OCI-LY1 (cell line): Measurements from ENCODE around the gene SPATA16.

Source experiments
- H2AFZ ChIP-seq: fragments of 200-600 bp; sonication (generic), shearing (Covaris generic); 2 replicates; pipeline ENCODE4 v1.6.0; 2014; ENCODE audit warnings: antibody characterized with exemption, mild to moderate bottlenecking, low read length
- H3F3A ChIP-seq: fragments of 200-600 bp; sonication (generic), shearing (Covaris generic); 2 replicates; pipeline ENCODE4 v1.6.0; 2014; ENCODE audit warnings: mild to moderate bottlenecking, antibody characterized with exemption, low read length, moderate library complexity; ENCODE audit not compliant: insufficient read depth
- H3K27ac ChIP-seq: fragments of 200-600 bp; sonication (generic); 2 replicates; pipeline ENCODE4 v1.5.1; 2014; ENCODE audit warnings: low read length, mixed run types, mild to moderate bottlenecking, low read depth; ENCODE audit not compliant: poor library complexity, severe bottlenecking
- H3K27me3 ChIP-seq: fragments of 200-600 bp; sonication (generic); 2 replicates; pipeline ENCODE4 v1.6.0; 2014; ENCODE audit warnings: antibody characterized with exemption, mild to moderate bottlenecking, low read length, moderate library complexity; ENCODE audit not compliant: insufficient read depth
- H3K36me3 ChIP-seq: fragments of 200-600 bp; sonication (generic); 2 replicates; pipeline ENCODE4 v1.6.1; 2014; ENCODE audit warnings: mild to moderate bottlenecking, antibody characterized with exemption, low read length, moderate library complexity, mixed read lengths; ENCODE audit not compliant: insufficient read depth
- H3K4me1 ChIP-seq: fragments of 200-600 bp; sonication (generic); 2 replicates; pipeline ENCODE4 v1.5.1; 2014; ENCODE audit warnings: mild to moderate bottlenecking, low read length, moderate library complexity; ENCODE audit not compliant: insufficient read depth, severe bottlenecking
- H3K4me2 ChIP-seq: fragments of 200-600 bp; sonication (generic), shearing (Covaris generic); 2 replicates; pipeline ENCODE4 v1.6.1; 2014; ENCODE audit warnings: low read length
- H3K4me3 ChIP-seq: fragments of 200-600 bp; sonication (generic); 2 replicates; pipeline ENCODE4 v1.5.1; 2014; ENCODE audit warnings: low read length, low read depth, mild to moderate bottlenecking, mixed read lengths; ENCODE audit not compliant: poor library complexity, severe bottlenecking
- H3K79me2 ChIP-seq: fragments of 200-600 bp; shearing (Covaris generic); 2 replicates; pipeline ENCODE4 v1.6.1; 2016; ENCODE audit warnings: mixed run types, low read length, mixed read lengths; ENCODE audit not compliant: insufficient read depth
- H3K9ac ChIP-seq: fragments of 200-600 bp; sonication (generic), shearing (Covaris generic); 2 replicates; pipeline ENCODE4 v1.6.1; 2014; ENCODE audit warnings: mild to moderate bottlenecking, low read length, mixed read lengths
- H3K9me2 ChIP-seq: fragments of 200-600 bp; sonication (generic), shearing (Covaris generic); 2 replicates; pipeline ENCODE4 v1.6.1; 2014; ENCODE audit warnings: low read depth, mild to moderate bottlenecking, low read length, mixed read lengths
- H3K9me3 ChIP-seq: fragments of 200-600 bp; shearing (Covaris generic); 2 replicates; pipeline ENCODE4 v1.6.1; 2014; ENCODE audit warnings: low read length, mixed read lengths
- H4K20me1 ChIP-seq: fragments of 200-600 bp; sonication (generic), shearing (Covaris generic); 2 replicates; pipeline ENCODE4 v1.6.0; 2016; ENCODE audit warnings: mild to moderate bottlenecking, low read length; ENCODE audit not compliant: insufficient read depth
- CTCF ChIP-seq: fragments of 200-600 bp; sonication (generic), shearing (Covaris generic); IDR thresholded peaks from 2 replicates; pipeline ENCODE4 v1.5.1; 2017; ENCODE audit warnings: mild to moderate bottlenecking, antibody characterized with exemption, low read length, moderate library complexity, mixed read lengths
- EZH2 ChIP-seq: fragments of 200-600 bp; sonication (generic), shearing (Covaris generic); IDR thresholded peaks from 2 replicates; pipeline ENCODE4 v1.8.0; 2017; ENCODE audit warnings: borderline replicate concordance, mixed run types, mild to moderate bottlenecking, antibody characterized with exemption, low read length, moderate library complexity, mixed read lengths

SPATA16 gene

DNA sequence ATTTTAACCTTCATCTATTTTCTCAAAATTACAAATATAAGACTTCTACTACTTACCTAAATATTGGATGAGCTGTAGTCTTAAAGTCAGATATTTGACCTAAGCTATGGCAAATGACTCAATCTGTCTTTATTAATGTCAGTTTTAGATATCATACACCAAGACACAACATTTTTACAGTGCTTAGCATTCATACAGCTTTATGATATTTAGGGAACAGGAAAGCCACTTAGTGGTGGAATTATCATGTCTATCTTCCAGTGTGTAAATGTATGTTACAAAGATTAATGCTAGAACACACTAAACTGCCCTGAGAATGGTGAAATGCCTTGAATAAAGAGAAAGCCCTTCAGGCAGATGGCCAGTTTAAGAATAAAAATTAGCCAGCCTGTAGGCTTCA lies 135.0 kb downstream of the SPATA16 start:
- Histone ChIP-seq H3K4me1 (no peaks in the 10 kb centered on the region), H3K79me2 (no peaks in the 10 kb centered on the region), H2AFZ (no peak overlapping the region), H3K9me3 (no peaks in the 10 kb centered on the region), H3K27me3 (no peaks in the 10 kb centered on the region), H3F3A (no peaks in the 10 kb centered on the region), H3K27ac (no peak overlapping the region), H3K4me2 (no peak overlapping the region), H4K20me1 (no peaks in the 10 kb centered on the region), H3K9ac (no peak overlapping the region), H3K9me2 (no peaks in the 10 kb centered on the region), H3K4me3 (no peak overlapping the region), H3K36me3 (no peaks in the 10 kb centered on the region)
- TF ChIP-seq CTCF (no peak), EZH2 (no peak)

- no peak overlapping the region for H3K27ac ChIP-seq
- H4K20me1 ChIP-seq = no peaks in the 10 kb centered on the region
- H3K4me3 ChIP-seq = no peak overlapping the region
- H3K9me2 ChIP-seq = no peaks in the 10 kb centered on the region
- no peaks in the 10 kb centered on the region for H3F3A ChIP-seq
- H3K9me3 ChIP-seq = no peaks in the 10 kb centered on the region
- no peak overlapping the region for H3K4me2 ChIP-seq
- no peak overlapping the region for H3K9ac ChIP-seq
- no peaks in the 10 kb centered on the region for H3K4me1 ChIP-seq
- TF ChIP-seq EZH2 (no peak), CTCF (no peak)
- no peak overlapping the region for H2AFZ ChIP-seq
- H3K36me3 ChIP-seq = no peaks in the 10 kb centered on the region
- no peaks in the 10 kb centered on the region for H3K27me3 ChIP-seq
- no peaks in the 10 kb centered on the region for H3K79me2 ChIP-seq
Observed at GRCh38 chr3:173004681-173005080, 136.4 kb downstream of the SPATA16 start.

GRCh38 chr3:173003956-173004355 lies 137.1 kb downstream of the SPATA16 start:
- Histone ChIP-seq H3K9ac (no peak overlapping the region), H3K4me2 (no peak overlapping the region), H3K36me3 (no peaks in the 10 kb centered on the region), H3K4me1 (no peaks in the 10 kb centered on the region), H3K9me2 (no peaks in the 10 kb centered on the region), H3K27me3 (no peaks in the 10 kb centered on the region), H3F3A (no peaks in the 10 kb centered on the region), H3K79me2 (no peaks in the 10 kb centered on the region), H3K27ac (no peak overlapping the region), H3K9me3 (no peaks in the 10 kb centered on the region), H3K4me3 (no peak overlapping the region), H2AFZ (no peak overlapping the region), H4K20me1 (no peaks in the 10 kb centered on the region)
- TF ChIP-seq CTCF = no peak
- no peak for TF ChIP-seq EZH2
